Trophoblast cell (in vitro differentiated cells and primary cell): ENCODE measurements around the gene RAD54L.

Experiments
- DNase-seq, 2 donors: peaks; one replicate each; pipeline ENCODE4 v3.0.0-alpha.2; 2016
- H2AFZ ChIP-seq: 2 replicates; pipeline ENCODE4 v1.6.1; 2013; ENCODE audit warnings: low read length, moderate library complexity, mild to moderate bottlenecking; ENCODE audit not compliant: insufficient read depth, poor library complexity
- H2AK5ac ChIP-seq: 2 replicates; pipeline ENCODE4 v1.6.1; 2013; ENCODE audit warnings: mild to moderate bottlenecking, low read length
- H2BK120ac ChIP-seq: 2 replicates; pipeline ENCODE4 v1.6.1; 2013; ENCODE audit warnings: low read length, mild to moderate bottlenecking, moderate library complexity; ENCODE audit not compliant: insufficient read depth, poor library complexity
- H2BK12ac ChIP-seq: 2 replicates; pipeline ENCODE4 v1.6.1; 2013; ENCODE audit warnings: mild to moderate bottlenecking, low read length, moderate library complexity
- H2BK5ac ChIP-seq: 2 replicates; pipeline ENCODE4 v1.6.1; 2013; ENCODE audit warnings: low read length, low read depth, moderate library complexity, mild to moderate bottlenecking; ENCODE audit not compliant: poor library complexity
- H3K14ac ChIP-seq: 2 replicates; pipeline ENCODE4 v1.6.1; 2013; ENCODE audit warnings: mild to moderate bottlenecking, low read length
- H3K18ac ChIP-seq: 2 replicates; pipeline ENCODE4 v1.6.1; 2013; ENCODE audit warnings: mild to moderate bottlenecking, low read length
- H3K23ac ChIP-seq: 2 replicates; pipeline ENCODE4 v1.6.1; 2013; ENCODE audit warnings: low read length
- H3K27ac ChIP-seq: 2 replicates; pipeline ENCODE4 v1.5.1; 2013; ENCODE audit warnings: low read depth, mild to moderate bottlenecking, inconsistent platforms, low read length, moderate library complexity
- H3K27me3 ChIP-seq: 2 replicates; pipeline ENCODE4 v1.6.1; 2013; ENCODE audit warnings: inconsistent platforms, mild to moderate bottlenecking, low read length, moderate library complexity; ENCODE audit not compliant: insufficient read depth
- H3K36me3 ChIP-seq, 2 experiments: 1 replicate in 1 of 2; 2 replicates in 1 of 2; pipeline ENCODE4 v1.6.1; 2013; ENCODE audit warnings: low read length in 2 of 2, mild to moderate bottlenecking in 2 of 2, moderate library complexity in 1 of 2; ENCODE audit not compliant: insufficient read depth in 2 of 2, control insufficient read depth in 1 of 2
- H3K4ac ChIP-seq: 2 replicates; pipeline ENCODE4 v1.6.1; 2013; ENCODE audit warnings: low read depth, mild to moderate bottlenecking, low read length, moderate library complexity
- H3K4me1 ChIP-seq, 2 experiments: 1 replicate in 1 of 2; 2 replicates in 1 of 2; pipeline ENCODE4 v1.6.1; 2013; ENCODE audit warnings: low read length in 2 of 2, mild to moderate bottlenecking in 2 of 2, moderate library complexity in 1 of 2; ENCODE audit not compliant: insufficient read depth in 2 of 2, control insufficient read depth in 1 of 2
- H3K4me2 ChIP-seq: 2 replicates; pipeline ENCODE4 v1.6.1; 2013; ENCODE audit warnings: inconsistent platforms, mild to moderate bottlenecking, low read length, moderate library complexity
- H3K4me3 ChIP-seq: 2 replicates; pipeline ENCODE4 v1.5.1; 2013; ENCODE audit warnings: mild to moderate bottlenecking, low read depth, low read length, inconsistent platforms
- H3K79me1 ChIP-seq: one replicate; pipeline ENCODE4 v1.6.1; 2013; ENCODE audit warnings: low read length
- H3K79me2 ChIP-seq: 2 replicates; pipeline ENCODE4 v1.6.1; 2013; ENCODE audit warnings: low read length, mild to moderate bottlenecking; ENCODE audit not compliant: control insufficient read depth, insufficient read depth, poor library complexity
- H3K9ac ChIP-seq: 2 replicates; pipeline ENCODE4 v1.6.1; 2013; ENCODE audit warnings: mild to moderate bottlenecking, low read length
- H3K9me3 ChIP-seq: 2 replicates; pipeline ENCODE4 v1.6.1; 2013; ENCODE audit warnings: low read depth, mild to moderate bottlenecking, control low read depth, inconsistent platforms, low read length; ENCODE audit not compliant: insufficient read depth
- H4K12ac ChIP-seq: 2 replicates; pipeline ENCODE4 v1.6.1; 2013; ENCODE audit warnings: low read depth, mild to moderate bottlenecking, low read length, moderate library complexity
- H4K8ac ChIP-seq: 2 replicates; pipeline ENCODE4 v1.6.1; 2013; ENCODE audit warnings: low read depth, mild to moderate bottlenecking, low read length, moderate library complexity
- H4K91ac ChIP-seq: one replicate; pipeline ENCODE4 v1.6.1; 2013; ENCODE audit warnings: low read depth, mild to moderate bottlenecking, low read length, moderate library complexity
- WGBS: extraction: QIAGEN DNeasy Blood & Tissue Kit; methylation state at CpG from one replicate; pipeline ENCODE4 v1.1.7; 2013; ENCODE audit warnings: missing lambda C conversion rate; ENCODE audit not compliant: insufficient read length, insufficient coverage; ENCODE audit errors: extremely low coverage; 5-methylcytosine and 5-hydroxymethylcytosine counted together

Gene RAD54L

DNA sequence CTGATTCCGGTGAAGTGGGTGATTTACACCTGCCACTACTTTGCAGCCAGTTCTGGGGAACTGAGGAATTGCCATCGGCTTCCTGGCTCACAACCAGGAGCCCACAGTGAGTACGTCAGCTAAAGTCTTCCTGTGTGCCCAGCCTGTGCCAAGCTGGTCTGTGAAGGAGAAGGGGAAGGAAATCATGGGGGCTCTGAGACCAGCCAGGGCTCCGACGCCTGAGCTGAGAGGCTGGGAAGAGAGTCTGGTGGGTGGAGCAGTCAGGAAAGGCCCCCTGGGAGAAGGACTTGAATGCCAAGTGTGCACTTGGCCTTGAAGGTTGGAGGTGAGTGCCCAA lies 43.2 kb upstream of the RAD54L start:
- no peak overlapping the region for H3K18ac ChIP-seq
- H3K27me3 ChIP-seq: no peaks in the 10 kb centered on the region
- H3K4ac ChIP-seq: no peak overlapping the region
- no peak overlapping the region for H2BK120ac ChIP-seq
- H3K23ac ChIP-seq: no peak overlapping the region
- peaks cover 3% of the 10 kb centered on the region for H3K79me2 ChIP-seq
- H3K4me3 ChIP-seq: no peak overlapping the region
- H4K12ac ChIP-seq: no peak overlapping the region
- WGBS: no CpG with 5 or more reads among the region's 5 CpGs
- DNase-seq: no peak
- no peak overlapping the region for H3K9ac ChIP-seq
- no peaks in the 10 kb centered on the region for H3K9me3 ChIP-seq
- H3K4me2 ChIP-seq: no peak overlapping the region
- H3K27ac ChIP-seq: no peak overlapping the region
- H2BK12ac ChIP-seq: no peak overlapping the region
- no peak overlapping the region for H2AFZ ChIP-seq
- H2AK5ac ChIP-seq: no peak overlapping the region
- H3K4me1 ChIP-seq: peaks cover 4 to 6% of the 10 kb centered on the region in 2 experiments
- H3K79me1 ChIP-seq: peaks cover 4% of the 10 kb centered on the region
- H2BK5ac ChIP-seq: no peak overlapping the region
- H3K14ac ChIP-seq: no peak overlapping the region
- H4K8ac ChIP-seq: no peak overlapping the region
- no peak overlapping the region for H4K91ac ChIP-seq
- no peaks in the 10 kb centered on the region for H3K36me3 ChIP-seq

DNA sequence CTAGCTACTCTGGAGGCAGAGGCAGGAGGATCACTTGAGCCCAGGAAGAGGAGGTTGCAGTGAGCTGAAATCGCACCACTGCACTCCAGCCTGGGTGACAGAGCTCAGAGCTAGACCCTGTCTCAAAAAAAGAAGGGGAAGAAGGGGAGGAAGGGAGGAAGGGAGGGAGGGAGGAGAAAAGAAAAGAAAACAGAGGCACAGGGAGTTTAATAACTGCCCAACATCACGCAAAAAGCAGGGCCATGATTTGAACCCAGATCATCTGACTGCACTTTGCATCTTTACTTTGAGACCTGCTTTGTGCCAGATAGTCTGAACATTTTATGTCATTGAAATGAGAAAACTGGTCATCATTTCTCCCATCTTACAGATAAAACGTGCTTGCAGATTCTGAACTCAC lies 42.4 kb upstream of the RAD54L start:
- Histone ChIP-seq H3K9ac (no peak overlapping the region), H3K14ac (no peak overlapping the region), H2AK5ac (no peak overlapping the region), H3K4me1 (peaks cover 4 to 6% of the 10 kb centered on the region in 2 experiments), H2AFZ (no peak overlapping the region), H3K4me3 (no peak overlapping the region), H3K4me2 (no peak overlapping the region), H3K79me2 (peaks cover 3% of the 10 kb centered on the region), H2BK120ac (no peak overlapping the region), H3K9me3 (no peaks in the 10 kb centered on the region), H4K8ac (peak overlapping the region; percentile 20), H3K79me1 (peaks cover 4% of the 10 kb centered on the region), H2BK12ac (no peak overlapping the region), H3K4ac (no peak overlapping the region), H3K27me3 (no peaks in the 10 kb centered on the region), H3K18ac (no peak overlapping the region), H4K12ac (no peak overlapping the region), H3K36me3 (no peaks in the 10 kb centered on the region), H3K23ac (no peak overlapping the region), H2BK5ac (no peak overlapping the region), H3K27ac (no peak overlapping the region), H4K91ac (no peak overlapping the region)
- no peak for DNase-seq
- no CpG with 5 or more reads among the region's 3 CpGs for WGBS

- no peak overlapping the region for H3K4me2 ChIP-seq
- H3K79me2 ChIP-seq: peaks cover 3% of the 10 kb centered on the region
- H3K9me3 ChIP-seq: no peaks in the 10 kb centered on the region
- H3K79me1 ChIP-seq: peaks cover 9% of the 10 kb centered on the region
- H3K36me3 ChIP-seq: no peaks in the 10 kb centered on the region
- no peak overlapping the region for H2AFZ ChIP-seq
- no peak overlapping the region for H3K27ac ChIP-seq
- peak overlapping the region; percentile 16 for H4K8ac ChIP-seq
- H3K4ac ChIP-seq: no peak overlapping the region
- no peak overlapping the region for H3K4me3 ChIP-seq
- H4K91ac ChIP-seq: no peak overlapping the region
- H2AK5ac ChIP-seq: peak overlapping the region; percentile 64
- peaks cover 10 to 11% of the 10 kb centered on the region in 2 experiments for H3K4me1 ChIP-seq
- H4K12ac ChIP-seq: no peak overlapping the region
- H3K18ac ChIP-seq: no peak overlapping the region
- H2BK12ac ChIP-seq: no peak overlapping the region
- no CpG with 5 or more reads among the region's 3 CpGs for WGBS
- peak overlapping the region; percentile 40 for H3K14ac ChIP-seq
- H3K27me3 ChIP-seq: no peaks in the 10 kb centered on the region
- no peak overlapping the region for H3K23ac ChIP-seq
- no peak overlapping the region for H3K9ac ChIP-seq
- H2BK120ac ChIP-seq: no peak overlapping the region
- DNase-seq: no peak
- H2BK5ac ChIP-seq: no peak overlapping the region
These were observed 41.8 kb upstream of the RAD54L start for GRCh38 chr1:46205791-46206190.

- Histone ChIP-seq H2BK120ac (peak overlapping the region; percentile 50), H2AK5ac (no peak overlapping the region), H3K4me2 (no peak overlapping the region), H3K18ac (no peak overlapping the region), H3K23ac (no peak overlapping the region), H3K36me3 (no peaks in the 10 kb centered on the region), H3K27ac (no peak overlapping the region), H3K9ac (no peak overlapping the region), H3K4me1 (peaks cover 15 to 16% of the 10 kb centered on the region in 2 experiments), H3K4me3 (no peak overlapping the region), H3K9me3 (no peaks in the 10 kb centered on the region), H3K27me3 (no peaks in the 10 kb centered on the region), H4K12ac (no peak overlapping the region), H4K91ac (peak overlapping the region; percentile 51), H2BK12ac (no peak overlapping the region), H2AFZ (no peak overlapping the region), H3K14ac (no peak overlapping the region), H3K4ac (no peak overlapping the region), H2BK5ac (no peak overlapping the region), H3K79me1 (peaks cover 10% of the 10 kb centered on the region), H3K79me2 (peaks cover 3% of the 10 kb centered on the region), H4K8ac (no peak overlapping the region)
- WGBS: no CpG with 5 or more reads among the region's 2 CpGs
- DNase-seq: no peak
These were observed 41.2 kb upstream of the RAD54L start for GRCh38 chr1:46206399-46206798.
